Thoracic aorta (tissue), 2 donors: Measurements from ENCODE around the gene MAPK13. TPM values are rescaled to one million over a fixed set of nuclear protein-coding genes. Genes with fewer than 3 reads are reported as not detected.

Experiments used
- ATAC-seq: fragments of 150-250 bp; one replicate; pipeline ENCODE4 v1.8.0; 2017; ENCODE audit warnings: low read depth; ENCODE audit not compliant: insufficient number of reproducible peaks, low FRiP score
- DNase-seq: peaks from one replicate; pipeline ENCODE4 v3.0.0-alpha.2; 2020; ENCODE audit warnings: low spot score
- H3K27ac ChIP-seq, 2 donors: fragments of 200-600 bp; sonication (generic); 1 replicate in 1 of 2; 2 replicates in 1 of 2; pipeline ENCODE4 v1.5.1; 2016; ENCODE audit warnings: mild to moderate bottlenecking in 2 of 2, moderate library complexity in 2 of 2
- H3K27me3 ChIP-seq: fragments of 200-600 bp; sonication (generic); replicated peaks from 2 replicates; pipeline ENCODE4 v1.6.0; 2016; ENCODE audit warnings: mild to moderate bottlenecking; ENCODE audit not compliant: insufficient read depth
- H3K36me3 ChIP-seq: fragments of 200-600 bp; sonication (generic); one replicate; pipeline ENCODE4 v1.5.1; 2016
- H3K4me1 ChIP-seq, 2 donors: fragments of 200-600 bp; sonication (generic); 1 replicate in 1 of 2; 2 replicates in 1 of 2; pipeline versions ENCODE4 v1.5.1 to v1.6.0; 2016; ENCODE audit warnings: low read depth in 2 of 2, mild to moderate bottlenecking in 1 of 2; ENCODE audit not compliant: control insufficient read depth in 1 of 2
- H3K4me3 ChIP-seq: fragments of 200-600 bp; sonication (generic); 2 replicates; pipeline ENCODE4 v1.5.1; 2016; ENCODE audit warnings: mild to moderate bottlenecking
- H3K9me3 ChIP-seq: fragments of 200-600 bp; sonication (generic); 2 replicates; pipeline ENCODE4 v1.5.1; 2016
- total RNA-seq, 2 donors: library from RNA; depleted of rRNA; stranded (reverse); fragments of >200 nt; gene quantifications; one replicate each; pipeline versions ENCODE4 v1.1.0 to v1.2.3, GENCODE V29; 2016
- TF ChIP-seq, protein P1 (sequence below): fragments of 200-600 bp; sonication (generic); IDR thresholded peaks from one replicate; pipeline ENCODE4 v1.5.1; 2019; ENCODE audit warnings: antibody characterized with exemption

MAPK13 gene
- total RNA-seq, 2 donors from 2014 or later: 5.5 to 7.6 TPM

DNA sequence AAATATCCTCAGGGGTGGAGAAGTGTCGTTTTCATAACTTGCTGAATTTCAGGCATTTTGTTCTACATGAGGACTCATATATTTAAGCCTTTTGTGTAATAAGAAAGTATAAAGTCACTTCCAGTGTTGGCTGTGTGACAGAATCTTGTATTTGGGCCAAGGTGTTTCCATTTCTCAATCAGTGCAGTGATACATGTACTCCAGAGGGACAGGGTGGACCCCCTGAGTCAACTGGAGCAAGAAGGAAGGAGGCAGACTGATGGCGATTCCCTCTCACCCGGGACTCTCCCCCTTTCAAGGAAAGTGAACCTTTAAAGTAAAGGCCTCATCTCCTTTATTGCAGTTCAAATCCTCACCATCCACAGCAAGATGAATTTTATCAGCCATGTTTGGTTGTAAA is 20.3 kb upstream of the MAPK13 start:
- H3K4me3 ChIP-seq: no peak overlapping the region
- H3K4me1 ChIP-seq: no peaks in the 10 kb centered on the region
- ATAC-seq (no peak), DNase-seq (no peak)
- TF ChIP-seq, protein P1, sequence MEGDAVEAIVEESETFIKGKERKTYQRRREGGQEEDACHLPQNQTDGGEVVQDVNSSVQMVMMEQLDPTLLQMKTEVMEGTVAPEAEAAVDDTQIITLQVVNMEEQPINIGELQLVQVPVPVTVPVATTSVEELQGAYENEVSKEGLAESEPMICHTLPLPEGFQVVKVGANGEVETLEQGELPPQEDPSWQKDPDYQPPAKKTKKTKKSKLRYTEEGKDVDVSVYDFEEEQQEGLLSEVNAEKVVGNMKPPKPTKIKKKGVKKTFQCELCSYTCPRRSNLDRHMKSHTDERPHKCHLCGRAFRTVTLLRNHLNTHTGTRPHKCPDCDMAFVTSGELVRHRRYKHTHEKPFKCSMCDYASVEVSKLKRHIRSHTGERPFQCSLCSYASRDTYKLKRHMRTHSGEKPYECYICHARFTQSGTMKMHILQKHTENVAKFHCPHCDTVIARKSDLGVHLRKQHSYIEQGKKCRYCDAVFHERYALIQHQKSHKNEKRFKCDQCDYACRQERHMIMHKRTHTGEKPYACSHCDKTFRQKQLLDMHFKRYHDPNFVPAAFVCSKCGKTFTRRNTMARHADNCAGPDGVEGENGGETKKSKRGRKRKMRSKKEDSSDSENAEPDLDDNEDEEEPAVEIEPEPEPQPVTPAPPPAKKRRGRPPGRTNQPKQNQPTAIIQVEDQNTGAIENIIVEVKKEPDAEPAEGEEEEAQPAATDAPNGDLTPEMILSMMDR: no peak
- peaks cover 25% of the 10 kb centered on the region for H3K36me3 ChIP-seq
- H3K9me3 ChIP-seq: no peaks in the 10 kb centered on the region
- no peaks in the 10 kb centered on the region for H3K27me3 ChIP-seq
- H3K27ac ChIP-seq: no peak overlapping the region

DNA sequence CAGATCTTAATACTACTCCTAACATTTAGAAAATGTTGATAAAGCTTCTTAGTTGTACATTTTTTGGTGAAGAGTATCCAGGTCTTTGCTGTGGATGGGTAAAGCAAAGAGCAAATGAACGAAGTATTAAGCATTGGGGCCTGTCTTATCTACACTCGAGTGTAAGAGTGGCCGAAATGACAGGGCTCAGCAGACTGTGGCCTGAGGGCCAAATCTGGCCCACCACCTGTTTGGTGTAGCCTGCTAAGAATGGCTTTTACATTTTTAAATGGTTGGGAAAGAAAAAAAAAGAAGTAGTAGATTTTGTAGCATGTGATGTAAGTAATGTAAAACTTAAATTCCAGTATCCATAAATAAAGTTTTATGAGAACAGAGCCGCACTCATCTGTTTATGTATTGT is 19.4 kb upstream of the MAPK13 start:
- ATAC-seq: no peak
- TF ChIP-seq, protein P1: no peak
- H3K4me3 ChIP-seq: no peak overlapping the region
- DNase-seq: no peak
- no peaks in the 10 kb centered on the region for H3K4me1 ChIP-seq
- no peaks in the 10 kb centered on the region for H3K27me3 ChIP-seq
- no peaks in the 10 kb centered on the region for H3K9me3 ChIP-seq
- H3K36me3 ChIP-seq: peaks cover 25% of the 10 kb centered on the region
- no peak overlapping the region for H3K27ac ChIP-seq

DNA sequence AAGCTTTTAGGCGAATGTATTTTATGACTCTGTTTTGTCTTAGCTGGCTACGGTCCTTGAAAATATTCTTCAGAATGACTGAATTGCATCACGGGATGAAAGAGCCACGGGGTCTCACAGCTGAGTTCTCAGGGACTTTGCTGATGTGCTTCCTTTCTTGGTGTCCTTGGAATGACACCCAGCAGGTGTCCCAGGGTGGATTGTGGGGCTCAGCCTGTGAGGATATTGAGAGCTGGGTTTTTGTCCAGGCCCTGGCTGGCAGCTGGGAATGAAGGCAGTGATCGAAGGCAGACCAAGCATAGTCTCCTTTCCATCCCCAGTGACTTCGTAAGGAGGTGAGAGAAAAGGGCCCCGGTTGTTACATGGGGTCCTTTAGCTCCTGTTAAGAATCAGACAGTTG is 18.8 kb upstream of the MAPK13 start:
- Histone ChIP-seq H3K4me1 (no peaks in the 10 kb centered on the region), H3K9me3 (no peaks in the 10 kb centered on the region), H3K27me3 (no peaks in the 10 kb centered on the region), H3K36me3 (peaks cover 25% of the 10 kb centered on the region), H3K27ac (no peak overlapping the region), H3K4me3 (no peak overlapping the region)
- DNase-seq: no peak
- ATAC-seq: no peak
- TF ChIP-seq, protein P1: no peak

DNA sequence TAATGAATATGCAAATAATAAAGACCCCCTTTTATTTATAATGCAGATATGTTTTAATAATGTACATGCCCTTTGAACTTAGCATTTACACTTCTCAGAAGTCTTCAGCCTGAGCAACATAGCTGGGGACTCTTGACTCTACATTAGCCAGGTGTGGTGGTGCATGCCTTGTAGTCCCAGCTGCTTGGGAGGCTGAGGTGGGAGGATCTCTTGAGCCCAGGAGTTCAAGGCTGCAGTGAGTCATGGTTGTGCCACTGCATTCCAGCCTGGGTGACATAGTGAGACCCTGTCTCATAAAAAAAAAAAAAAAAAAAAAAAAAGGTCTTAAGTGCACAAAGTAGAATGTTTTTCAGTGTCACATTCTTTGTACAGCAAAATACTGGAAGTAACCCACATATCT is 17.3 kb upstream of the MAPK13 start:
- H3K4me1 ChIP-seq: no peaks in the 10 kb centered on the region
- no peaks in the 10 kb centered on the region for H3K9me3 ChIP-seq
- H3K36me3 ChIP-seq: peaks cover 16% of the 10 kb centered on the region

DNA sequence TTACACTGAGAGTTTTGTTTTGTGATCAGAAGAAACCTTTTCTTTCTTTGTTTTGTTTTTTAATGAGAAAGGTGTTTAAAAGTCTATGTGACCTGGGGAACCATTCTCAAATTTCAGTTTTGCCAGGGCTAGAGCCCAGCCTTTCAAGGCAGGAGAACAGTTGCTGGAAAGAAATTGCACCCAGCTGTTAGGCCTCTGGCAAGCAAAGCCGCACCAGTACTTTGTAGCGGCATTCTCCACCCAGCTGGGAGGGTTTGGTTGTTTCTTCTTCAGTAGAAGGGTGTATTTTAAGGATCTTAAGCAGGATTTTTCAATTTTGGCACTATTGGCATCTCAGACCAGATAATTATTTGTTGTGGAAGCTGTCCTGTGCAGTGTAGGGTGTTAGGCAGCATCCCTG is 16.6 kb upstream of the MAPK13 start:
- no peak overlapping the region for H3K27ac ChIP-seq
- peaks cover 13% of the 10 kb centered on the region for H3K36me3 ChIP-seq
- TF ChIP-seq, protein P1: no peak
- no peak for ATAC-seq
- no peaks in the 10 kb centered on the region for H3K27me3 ChIP-seq
- no peak overlapping the region for H3K4me3 ChIP-seq
- no peak for DNase-seq
- no peaks in the 10 kb centered on the region for H3K9me3 ChIP-seq
- no peaks in the 10 kb centered on the region for H3K4me1 ChIP-seq

More for the DNA sequence above, 17.3 kb upstream of the MAPK13 start:
- Histone ChIP-seq H3K27ac (no peak overlapping the region), H3K4me3 (no peak overlapping the region), H3K27me3 (no peaks in the 10 kb centered on the region)
- TF ChIP-seq, protein P1: no peak
- DNase-seq (no peak), ATAC-seq (no peak)
